PC-3 (cell line): ENCODE measurements around the gene HARBI1. TPM values are rescaled to one million over a fixed set of nuclear protein-coding genes. Genes with fewer than 3 reads are reported as not detected.

Experiments
- ATAC-seq: fragments of 200-7000 bp; cut with Tn5 transposase; 2 replicates; pipeline ENCODE4 v1.9.1; 2020; ENCODE audit warnings: mild to moderate bottlenecking, moderate library complexity
- Bru-seq: library from RNA; stranded (reverse); fragments of 400-500 nt; gene quantifications from one replicate; lab custom pipeline; 2021; lab: Mats Ljungman, UMichigan
- BruChase-seq, 2 experiments: library from RNA; stranded (reverse); fragments of 400-500 nt; gene quantifications; one replicate each; lab custom pipeline; 2021; lab: Mats Ljungman, UMichigan
- BruUV-seq: library from RNA; stranded (reverse); fragments of 400-500 nt; replicated peaks from 2 replicates; lab custom pipeline; 2021; lab: Mats Ljungman, UMichigan
- CTCF ChIA-PET: fragments of 300-600 bp; sonication (Branson Sonifier 250); formaldehyde crosslinking; loops from one replicate; lab custom pipeline; 2022; ENCODE audit warnings: antibody characterized with exemption; lab: Charles Lee
- POLR2A ChIA-PET: fragments of 300-600 bp; sonication (Branson Sonifier 250); formaldehyde crosslinking; loops from one replicate; lab custom pipeline; 2022; ENCODE audit warnings: antibody characterized with exemption; ENCODE audit not compliant: unreplicated experiment; lab: Charles Lee
- DNase-seq: peaks from one replicate; pipeline ENCODE4 v3.0.0-alpha.2; 2015
- H2AFZ ChIP-seq: fragments of 300-600 bp; sonication (generic); 2 replicates; pipeline ENCODE4 v1.6.0; 2016; ENCODE audit warnings: antibody characterized with exemption, low read length
- H3F3A ChIP-seq: fragments of 300-600 bp; sonication (generic); one replicate; pipeline ENCODE4 v1.6.0; 2017; ENCODE audit warnings: antibody characterized with exemption, low read length, control low read depth, mild to moderate bottlenecking; ENCODE audit not compliant: unreplicated experiment
- H3K27ac ChIP-seq: fragments of 300-600 bp; sonication (generic); 2 replicates; pipeline ENCODE4 v1.5.1; 2016; ENCODE audit warnings: mild to moderate bottlenecking, low read length
- H3K27me3 ChIP-seq: fragments of 300-600 bp; sonication (generic); 2 replicates; pipeline ENCODE4 v1.6.1; 2016; ENCODE audit warnings: low read length, mixed read lengths
- H3K36me3 ChIP-seq: fragments of 300-600 bp; sonication (generic); 2 replicates; pipeline ENCODE4 v1.6.1; 2016; ENCODE audit warnings: low read depth, mixed run types, low read length, mixed read lengths
- H3K4me1 ChIP-seq: fragments of 300-600 bp; sonication (generic); 2 replicates; pipeline ENCODE4 v1.5.1; 2016; ENCODE audit warnings: low read length; ENCODE audit not compliant: insufficient read depth
- H3K4me2 ChIP-seq: fragments of 300-600 bp; sonication (generic); 2 replicates; pipeline ENCODE4 v1.6.0; 2016; ENCODE audit warnings: low read length
- H3K4me3 ChIP-seq: fragments of 300-600 bp; sonication (generic); 2 replicates; pipeline ENCODE4 v1.5.1; 2016; ENCODE audit warnings: mild to moderate bottlenecking, low read length, mixed read lengths
- H3K79me2 ChIP-seq: fragments of 300-600 bp; sonication (generic); 2 replicates; pipeline ENCODE4 v1.6.1; 2017; ENCODE audit warnings: low read length, mixed read lengths
- H3K9ac ChIP-seq: fragments of 300-600 bp; sonication (generic); 2 replicates; pipeline ENCODE4 v1.6.0; 2016; ENCODE audit warnings: mild to moderate bottlenecking, low read length
- H3K9me2 ChIP-seq: fragments of 300-600 bp; sonication (generic); replicated peaks from 2 replicates; pipeline ENCODE4 v1.6.1; 2016; ENCODE audit warnings: mixed run types, low read length, mixed read lengths
- H3K9me3 ChIP-seq: fragments of 300-600 bp; sonication (generic); 2 replicates; pipeline ENCODE4 v1.6.1; 2016; ENCODE audit warnings: low read length, mixed read lengths
- H4K20me1 ChIP-seq: fragments of 300-600 bp; sonication (generic); 2 replicates; pipeline ENCODE4 v1.6.1; 2016; ENCODE audit warnings: low read length, mixed read lengths
- CTCF ChIP-seq: fragments of 300-600 bp; sonication (generic); conservative IDR thresholded peaks from 2 replicates; pipeline ENCODE4 v1.5.1; 2017; ENCODE audit warnings: antibody characterized with exemption, low read depth, mild to moderate bottlenecking, low read length
- EZH2 ChIP-seq: fragments of 300-600 bp; sonication (generic); IDR thresholded peaks from one replicate; pipeline ENCODE4 v1.6.1; 2017; ENCODE audit warnings: antibody characterized with exemption, mild to moderate bottlenecking, low read length; ENCODE audit not compliant: unreplicated experiment
- EZH2phosphoT487 ChIP-seq: fragments of 300-600 bp; sonication (generic); IDR thresholded peaks from 2 replicates; pipeline ENCODE4 v1.6.1; 2018; ENCODE audit warnings: mild to moderate bottlenecking, antibody characterized with exemption, low read length, borderline replicate concordance
- intact Hi-C: fragments of 100-400 bp; cut with micrococcal nuclease; formaldehyde crosslinking; loops from 2 replicates; pipeline ENCODE4 v1.9.0; 2023
- long read RNA-seq: library from polyadenylated mRNA; unstranded; transcript quantifications from one replicate; pipeline ENCODE4 v2.0.0, GENCODE V29; 2021; ENCODE audit not compliant: unreplicated experiment
- total RNA-seq: library from RNA; depleted of rRNA; stranded (reverse); fragments of >200 nt; gene quantifications from 2 replicates; pipeline ENCODE4 v1.2.3, GENCODE V29; 2014; rRNA removed

The HARBI1 gene
- total RNA-seq (1.7 and 6.5 TPM in 2 replicates), Bru-seq, nascent RNA (percentile 48 among the genes with signal in this experiment), BruChase-seq, experiment 1, labeled RNA remaining after a 6-hour chase (percentile 50 among the genes with signal in this experiment), BruChase-seq, experiment 2, labeled RNA remaining after a 2-hour chase (percentile 57 among the genes with signal in this experiment)
- long read RNA-seq, transcript HARBI1-201 (3 exons, 1,967 nt) = major isoform, 7 of 14 reads
- long read RNA-seq, partial matches to known transcripts = 2 of 14 reads
- long read RNA-seq, other reads (novel, unspliced or antisense) = 5 of 14 reads

GRCh38 chr11:46617134-46617971 lies at the start of gene HARBI1, which contains the start of gene ATG13:
Gene HARBI1 (minus strand): TSS chr11:46617227. CDS start chr11:46616237, 990 bp downstream.
Gene ATG13 (plus strand): TSS chr11:46617553. CDS start chr11:46644292, 26,739 bp downstream.
- Histone ChIP-seq H3K27ac (peak within 1 kb of the TSS; percentile 78), H3K9me2 (no peaks in the 10 kb centered on the region), H3K4me2 (peak within 1 kb of the TSS; percentile 91), H3F3A (no peaks in the 10 kb centered on the region), H3K4me3 (peak within 1 kb of the TSS; percentile 97), H3K9me3 (no peaks in the 10 kb centered on the region), H4K20me1 (no peaks in the 10 kb centered on the region), H3K36me3 (no peaks in the 10 kb centered on the region), H2AFZ (peak within 1 kb of the TSS; percentile 93), H3K27me3 (no peaks in the 10 kb centered on the region), H3K79me2 (peaks cover 37% of the 10 kb centered on the region), H3K4me1 (peaks cover 15% of the 10 kb centered on the region), H3K9ac (peak within 1 kb of the TSS; percentile 95)
- TSS peak; percentile 79 for BruUV-seq
- no peak for TF ChIP-seq EZH2
- no peak for TF ChIP-seq EZH2phosphoT487
- peak; percentile 70 for TF ChIP-seq CTCF
- CTCF ChIA-PET = interaction anchor here (0.9 to 1.5 kb wide), 2 partner anchors 88 to 127 kb away, joined by 4 to 6 read pairs; no protein-coding TSS in a partner anchor
- intact Hi-C loops = loop anchor here (2.0 kb wide), 2 partner anchors 23 to 63 kb away; partner anchors contain the start of gene AMBRA1
- DNase-seq (peak; percentile 86), ATAC-seq (peak; percentile 96)
- POLR2A ChIA-PET = interaction anchor here (0.7 kb wide), 1 partner anchor 411 kb away, joined by 15 read pairs; no protein-coding TSS in a partner anchor

- CTCF ChIA-PET = no interaction called here
- ATAC-seq = no peak
- TF ChIP-seq EZH2phosphoT487 (no peak), CTCF (no peak), EZH2 (no peak)
Observed at GRCh38 chr11:46666516-46666915, 49.5 kb upstream of the HARBI1 start.

More at GRCh38 chr11:46666516-46666915, 49.5 kb upstream of the HARBI1 start:
- Histone ChIP-seq H3K4me3 (no peak overlapping the region), H3K9me3 (no peaks in the 10 kb centered on the region), H3K79me2 (no peaks in the 10 kb centered on the region), H4K20me1 (no peaks in the 10 kb centered on the region), H3K4me2 (no peak overlapping the region), H3F3A (no peaks in the 10 kb centered on the region), H3K27me3 (no peaks in the 10 kb centered on the region), H2AFZ (no peak overlapping the region), H3K9me2 (no peaks in the 10 kb centered on the region), H3K36me3 (peaks cover 20% of the 10 kb centered on the region), H3K4me1 (no peaks in the 10 kb centered on the region), H3K9ac (no peak overlapping the region), H3K27ac (no peak overlapping the region)
- intact Hi-C loops = no loop called here
- POLR2A ChIA-PET = no interaction called here
- no peak for DNase-seq
- BruUV-seq = no TSS peak
